ENCODE results near the gene LAMA5. TPM values are rescaled to one million over a fixed set of nuclear protein-coding genes. Genes with fewer than 3 reads are reported as not detected.

Gene LAMA5
- total and polyA plus RNA-seq, 2 of the 8 experiments (the other 6 are each of a cell fraction or from before 2014, with no cell fraction given), result 34.4 to 225 TPM

DNA sequence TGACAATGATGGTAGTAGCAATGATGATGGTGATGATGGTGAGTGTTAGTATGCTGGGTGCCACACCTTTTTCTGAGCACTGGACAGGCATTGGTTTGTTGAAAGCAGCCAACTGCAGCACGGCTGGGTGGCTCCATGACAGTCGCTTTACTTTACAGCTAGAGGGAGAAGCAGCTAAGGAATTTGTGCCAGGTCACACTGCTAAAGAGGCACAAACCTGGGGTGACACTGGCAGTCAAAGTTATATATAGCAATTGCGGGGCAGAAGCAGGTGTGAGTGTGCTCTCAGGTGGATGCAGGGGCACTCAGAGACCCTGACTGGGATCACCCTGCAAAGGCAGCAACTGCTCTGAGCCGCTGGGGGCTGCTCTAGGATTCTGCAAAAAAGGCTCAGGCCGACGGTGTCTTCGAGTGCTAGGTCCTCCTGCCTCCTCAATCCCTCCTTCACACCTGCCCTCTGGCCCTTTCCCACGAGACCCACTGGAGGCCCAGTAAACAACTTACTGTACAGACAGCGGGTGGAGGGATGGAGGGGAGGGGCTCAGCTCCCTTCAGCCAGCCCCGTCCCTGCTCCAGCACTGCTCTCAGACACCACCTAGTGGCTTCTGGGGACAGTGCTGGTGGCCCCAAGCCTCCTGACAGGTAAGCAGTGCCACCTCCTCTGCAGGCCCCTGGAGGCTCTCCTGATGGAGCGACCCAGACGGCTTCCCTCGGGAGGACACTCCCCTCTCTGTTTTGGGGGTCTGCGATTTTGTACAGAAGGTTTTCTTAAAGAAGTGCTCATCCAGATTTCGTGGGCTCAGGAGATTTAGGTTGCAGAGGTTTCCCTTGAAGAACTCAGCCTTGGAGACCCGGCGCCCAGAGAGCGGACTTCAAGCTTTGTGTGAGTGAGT is 15.4 kb upstream of the LAMA5 start:
- H3K79me1 ChIP-seq (ENCODE audit: low read depth, low read length), result peaks cover 3% of the 10 kb centered on the region
- peak overlapping the region; percentile 55; the same call in 1 of the 2 replicates for H2BK5ac ChIP-seq (ENCODE audit: low read depth, low read length)
- no peak overlapping the region for H3K18ac ChIP-seq (ENCODE audit: extremely low read depth, low read length)
- H4K5ac ChIP-seq (ENCODE audit: insufficient read length, low read depth, low read length), result no peak overlapping the region
- peak overlapping the region; percentile 25; the same call in 1 of the 2 replicates for H2AK5ac ChIP-seq (ENCODE audit: low read depth, low read length)
- peak overlapping the region; percentile 38; the same call in 1 of the 2 replicates for H2BK20ac ChIP-seq (ENCODE audit: low read length)
- H3K79me2 ChIP-seq (ENCODE audit: control insufficient read depth in 1 of 2, insufficient read depth in 2 of 2, low read length in 2 of 2), result peaks cover 4 to 25% of the 10 kb centered on the region in 2 experiments; a peak in 3 of 4 replicates
- H3K14ac ChIP-seq (ENCODE audit: insufficient read length), result no peak overlapping the region
- H3K4me3 ChIP-seq (ENCODE audit: extremely low read depth in 1 of 4, insufficient read depth in 2 of 4, low read depth in 3 of 4, low read length in 4 of 4), result no peak overlapping the region
- H3K4me2 ChIP-seq (ENCODE audit: insufficient read depth in 1 of 2, low read depth in 2 of 2, low read length in 2 of 2), result no peak overlapping the region
- ChIA-PET POLR2A (ENCODE audit: partially characterized antibody) (interaction anchor here (0.7 to 10.7 kb wide), 11 partner anchors 8 to 82 kb away, joined by 3 to 213 read pairs (median 5); partner anchors contain the start of gene LAMA5), CTCF (ENCODE audit: partially characterized antibody) (interaction anchor here (0.6 to 14.1 kb wide), 35 partner anchors 8 to 545 kb away, joined by 3 to 212 read pairs (median 5); partner anchors contain the start of genes ADRM1 and LAMA5)
- no peak overlapping the region for H3K56ac ChIP-seq (replicated peaks; ENCODE audit: insufficient read length, low read depth, low read length)
- DNase-seq (ENCODE audit: low read depth in 1 of 2, low spot score in 2 of 2) (peak; percentile 72 to 95), FAIRE-seq (no peak)
- no peak overlapping the region for H2BK15ac ChIP-seq (ENCODE audit: low read length)
- no peak overlapping the region for H2AFZ ChIP-seq (ENCODE audit: low read length)
- peaks cover 0 to 5% (median 2%) of the 10 kb centered on the region in 4 experiments; a peak in 3 of 8 replicates for H3K36me3 ChIP-seq (ENCODE audit: control insufficient read depth in 2 of 4, insufficient read depth in 4 of 4, low read length in 3 of 4)
- H4K8ac ChIP-seq (ENCODE audit: extremely low read depth, insufficient read depth, low read length), result no peak overlapping the region
- no peak overlapping the region for H3K9ac ChIP-seq (replicated peaks in 1 of 4; ENCODE audit: extremely low read depth in 1 of 4, low read depth in 3 of 4, low read length in 3 of 4)
- H3K27me3 ChIP-seq (replicated peaks in 1 of 4; ENCODE audit: control insufficient read depth in 3 of 4, extremely low read depth in 1 of 4, insufficient read depth in 3 of 4, low read length in 3 of 4), result no peaks in the 10 kb centered on the region
- peaks cover 14% of the 10 kb centered on the region; the same call in 1 of the 2 replicates for H3K23me2 ChIP-seq (ENCODE audit: low read depth, low read length)
- H2BK120ac ChIP-seq (replicated peaks; ENCODE audit: low read depth, low read length), result no peak overlapping the region
- peaks cover 4 to 13% of the 10 kb centered on the region in 2 experiments for H4K20me1 ChIP-seq (replicated peaks in 1 of 2; ENCODE audit: control insufficient read depth in 1 of 2, insufficient read depth in 2 of 2, low read length in 2 of 2)
- H3K23ac ChIP-seq (ENCODE audit: insufficient read length), result no peak overlapping the region
- 0 out of 2 replicates have a peak overlapping the region, but pooled peaks have one; percentile 39 for H2BK12ac ChIP-seq (ENCODE audit: low read depth, low read length)
- H4K91ac ChIP-seq (replicated peaks; ENCODE audit: insufficient read length, low read length), result no peak overlapping the region
- H3K4ac ChIP-seq (replicated peaks; ENCODE audit: insufficient read length, low read depth, low read length), result no peak overlapping the region
- 60% methylated on average over 18 of the region's 18 CpGs; no CpG with 5 or more reads in 1 of the 2 experiments for WGBS, 2 experiments (ENCODE audit: extremely low coverage in 1 of 2, insufficient coverage in 1 of 2, insufficient read length in 1 of 2, insufficient replicate concordance in 2 of 2, low coverage in 1 of 2, low lambda C conversion rate in 2 of 2, missing lambda C conversion rate in 1 of 2)
- peaks cover 0 to 7% (median 4%) of the 10 kb centered on the region in 4 experiments; a peak in 5 of 7 replicates for H3K4me1 ChIP-seq (replicated peaks in 1 of 4; ENCODE audit: control insufficient read depth in 3 of 4, insufficient read depth in 4 of 4, low read length in 3 of 4)
- H3K27ac ChIP-seq (ENCODE audit: low read depth, low read length), result no peak overlapping the region
- H3K9me3 ChIP-seq (ENCODE audit: insufficient read depth in 2 of 2, low read depth in 1 of 2, low read length in 1 of 2), result no peaks in the 10 kb centered on the region
- TF ChIP-seq POLR2A (IDR thresholded peaks at IDR 0.05; ENCODE audit: control extremely low read depth in 1 of 2, low read depth in 2 of 2, low read length in 2 of 2), result no peak
- TF ChIP-seq JUN (IDR thresholded peaks at IDR 0.05; ENCODE audit: low read depth, low read length), result no peak
- no peak for TF ChIP-seq BCL11A (IDR thresholded peaks at IDR 0.05; ENCODE audit: low read depth in 2 of 2, low read length in 2 of 2)
- TF ChIP-seq EGR1 (IDR thresholded peaks at IDR 0.05; ENCODE audit: borderline replicate concordance, low read depth, low read length), result no peak
- 0 out of 2 replicates have a peak, but pooled peaks have one; percentile 15 for TF ChIP-seq CREB1 (IDR thresholded peaks at IDR 0.05)
- no peak for TF ChIP-seq RXRA (IDR thresholded peaks at IDR 0.05; ENCODE audit: insufficient read depth, low read depth, low read length)
- TF ChIP-seq EP300 (IDR thresholded peaks at IDR 0.05; ENCODE audit: borderline replicate concordance in 1 of 2, low read depth in 2 of 2, low read length in 2 of 2), result no peak
- TF ChIP-seq SIN3A (conservative IDR thresholded peaks at IDR 0.05 in 1 of 2, IDR thresholded peaks at IDR 0.05 in 1 of 2; ENCODE audit: low read depth in 1 of 2, low read length in 2 of 2), result peak; percentile 42 to 83; a peak in 2 of 4 replicates
- 0 out of 2 replicates have a peak, but pooled peaks have one; percentile 29 for TF ChIP-seq JUND (IDR thresholded peaks at IDR 0.05; ENCODE audit: low read length)

All from H1 (cell line).